Uterus (tissue), 2 donors: ENCODE results near the gene PPP2R3A.

ENCODE experiments used
- CTCF ChIP-seq, 4 experiments: fragments of 200-600 bp in 2 of 4; fragments of 450-650 bp in 2 of 4; sonication (generic) in 2 of 4; IDR thresholded peaks; one replicate each; pipeline ENCODE4 v1.5.1; 2016 to 2019; ENCODE audit warnings: antibody characterized with exemption in 4 of 4, mild to moderate bottlenecking in 2 of 4, moderate library complexity in 1 of 4
- POLR2A ChIP-seq, 2 donors: fragments of 450-650 bp; IDR thresholded peaks; one replicate each; pipeline ENCODE4 v1.6.1; 2016; ENCODE audit warnings: antibody characterized with exemption in 2 of 2, mild to moderate bottlenecking in 1 of 2, moderate library complexity in 1 of 2

- TF ChIP-seq CTCF (IDR thresholded peaks at IDR 0.05) (no peak), POLR2A (IDR thresholded peaks at IDR 0.05) (no peak)
These were observed 57.2 kb downstream of the PPP2R3A start for GRCh38 chr3:136022529-136023263.
